H1 (cell line): ENCODE measurements around the gene IER5. TPM values are rescaled to one million over a fixed set of nuclear protein-coding genes. Genes with fewer than 3 reads are reported as not detected.

Experiments
- CTCF ChIA-PET: fragments of 300-600 bp; sonication (Branson Sonifier 250); formaldehyde crosslinking; loops from one replicate; lab custom pipeline; 2021; ENCODE audit not compliant: partially characterized antibody; lab: Charles Lee
- POLR2A ChIA-PET: fragments of 300-600 bp; sonication (Branson Sonifier 250); formaldehyde crosslinking; loops from one replicate; lab custom pipeline; 2021; ENCODE audit warnings: inconsistent platforms; ENCODE audit not compliant: partially characterized antibody; lab: Charles Lee
- DNase-seq, 2 experiments: peaks; one replicate each; pipeline versions ENCODE4 v3.0.0 to v3.0.0-alpha.2; 2010 to 2022; ENCODE audit warnings: low spot score in 2 of 2, low read depth in 1 of 2, mixed read lengths in 1 of 2
- FAIRE-seq: peaks from 2 replicates; lab custom pipeline; 2011; peaks lifted over from hg19 to GRCh38; lab: Jason Lieb, UNC
- H2AFZ ChIP-seq: 2 replicates; pipeline ENCODE4 v1.8.1; 2012; ENCODE audit warnings: low read length, inconsistent platforms
- H2AK5ac ChIP-seq: 2 replicates; pipeline ENCODE4 v1.6.1; 2013; ENCODE audit warnings: low read depth, low read length
- H2BK120ac ChIP-seq: replicated peaks from 2 replicates; pipeline ENCODE3; 2013; ENCODE audit warnings: low read depth, low read length, inconsistent platforms
- H2BK12ac ChIP-seq: 2 replicates; pipeline ENCODE4 v1.6.1; 2013; ENCODE audit warnings: low read depth, low read length
- H2BK15ac ChIP-seq: 2 replicates; pipeline ENCODE4 v1.6.1; 2013; ENCODE audit warnings: low read length
- H2BK20ac ChIP-seq: 2 replicates; pipeline ENCODE4 v1.6.1; 2013; ENCODE audit warnings: low read length
- H2BK5ac ChIP-seq: 2 replicates; pipeline ENCODE4 v1.6.1; 2013; ENCODE audit warnings: low read depth, low read length
- H3K14ac ChIP-seq: 2 replicates; pipeline ENCODE4 v1.6.1; 2013; ENCODE audit warnings: inconsistent platforms; ENCODE audit not compliant: insufficient read length
- H3K18ac ChIP-seq: 2 replicates; pipeline ENCODE4 v1.6.1; 2013; ENCODE audit warnings: low read length; ENCODE audit errors: extremely low read depth
- H3K23ac ChIP-seq: 2 replicates; pipeline ENCODE4 v1.6.1; 2013; ENCODE audit warnings: inconsistent platforms; ENCODE audit not compliant: insufficient read length
- H3K23me2 ChIP-seq: 2 replicates; pipeline ENCODE4 v1.6.1; 2013; ENCODE audit warnings: low read depth, low read length
- H3K27ac ChIP-seq: 2 replicates; pipeline ENCODE4 v1.6.1; 2011; ENCODE audit warnings: low read depth, low read length, inconsistent platforms
- H3K27me3 ChIP-seq, 4 experiments: replicated peaks in 1 of 4; 1 replicate in 1 of 4; 2 replicates in 3 of 4; pipeline versions ENCODE4 v1.6.1 to v1.8.1; 2011 to 2013; ENCODE audit warnings: low read length in 3 of 4, mild to moderate bottlenecking in 3 of 4, inconsistent platforms in 2 of 4, mixed read lengths in 2 of 4, moderate library complexity in 1 of 4; ENCODE audit not compliant: control insufficient read depth in 3 of 4, insufficient read depth in 3 of 4; ENCODE audit errors: extremely low read depth in 1 of 4
- H3K36me3 ChIP-seq, 4 experiments: 2 replicates each; pipeline versions ENCODE4 v1.6.1 to v1.8.1; 2011 to 2013; ENCODE audit warnings: mild to moderate bottlenecking in 4 of 4, low read length in 3 of 4, moderate library complexity in 2 of 4, control low read depth in 1 of 4, inconsistent platforms in 1 of 4; ENCODE audit not compliant: insufficient read depth in 4 of 4, control insufficient read depth in 2 of 4
- H3K4ac ChIP-seq: replicated peaks from 2 replicates; pipeline ENCODE3; 2013; ENCODE audit warnings: low read length, low read depth, mixed read lengths, inconsistent platforms; ENCODE audit not compliant: insufficient read length
- H3K4me1 ChIP-seq, 4 experiments: replicated peaks in 1 of 4; 1 replicate in 1 of 4; 2 replicates in 3 of 4; pipeline versions ENCODE4 v1.6.1 to v1.8.1; 2011 to 2013; ENCODE audit warnings: low read length in 3 of 4, inconsistent platforms in 2 of 4, mixed read lengths in 1 of 4; ENCODE audit not compliant: insufficient read depth in 4 of 4, control insufficient read depth in 3 of 4
- H3K4me2 ChIP-seq, 2 experiments: 2 replicates each; pipeline versions ENCODE4 v1.6.1 to v1.8.1; 2011 to 2013; ENCODE audit warnings: low read depth in 2 of 2, low read length in 2 of 2, control low read depth in 1 of 2, inconsistent platforms in 1 of 2, mild to moderate bottlenecking in 1 of 2; ENCODE audit not compliant: insufficient read depth in 1 of 2
- H3K4me3 ChIP-seq, 4 experiments: fragments of 200-600, 300-600 bp in 1 of 4; sonication (generic), shearing (Covaris generic), sonication (Bioruptor Twin) in 1 of 4; 2 replicates each; pipeline versions ENCODE4 v1.5.1 to v1.8.1; 2011 to 2016; ENCODE audit warnings: low read length in 4 of 4, low read depth in 3 of 4, control low read depth in 2 of 4, inconsistent platforms in 2 of 4, mild to moderate bottlenecking in 2 of 4, mixed read lengths in 1 of 4, moderate library complexity in 1 of 4; ENCODE audit not compliant: insufficient read depth in 2 of 4; ENCODE audit errors: extremely low read depth in 1 of 4
- H3K56ac ChIP-seq: replicated peaks from 2 replicates; pipeline ENCODE3; 2013; ENCODE audit warnings: low read depth, mild to moderate bottlenecking, mixed read lengths, low read length, inconsistent platforms; ENCODE audit not compliant: insufficient read length
- H3K79me1 ChIP-seq: 2 replicates; pipeline ENCODE4 v1.6.1; 2013; ENCODE audit warnings: low read depth, low read length, control low read depth
- H3K79me2 ChIP-seq, 2 experiments: 2 replicates each; pipeline versions ENCODE4 v1.6.1 to v1.8.1; 2012 to 2013; ENCODE audit warnings: low read length in 2 of 2, mild to moderate bottlenecking in 2 of 2, inconsistent platforms in 1 of 2; ENCODE audit not compliant: insufficient read depth in 2 of 2, control insufficient read depth in 1 of 2
- H3K9ac ChIP-seq, 4 experiments: replicated peaks in 1 of 4; 1 replicate in 1 of 4; 2 replicates in 3 of 4; pipeline versions ENCODE4 v1.6.1 to v1.8.1; 2011 to 2013; ENCODE audit warnings: low read depth in 3 of 4, low read length in 3 of 4, control low read depth in 2 of 4, mild to moderate bottlenecking in 2 of 4, moderate library complexity in 2 of 4, inconsistent platforms in 1 of 4; ENCODE audit errors: extremely low read depth in 1 of 4
- H3K9me3 ChIP-seq, 2 experiments: 2 replicates each; pipeline versions ENCODE4 v1.6.1 to v1.8.1; 2012 to 2013; ENCODE audit warnings: mild to moderate bottlenecking in 2 of 2, moderate library complexity in 2 of 2, control low read depth in 1 of 2, inconsistent platforms in 1 of 2, low read depth in 1 of 2, low read length in 1 of 2, mixed read lengths in 1 of 2; ENCODE audit not compliant: insufficient read depth in 2 of 2
- H4K20me1 ChIP-seq, 2 experiments: replicated peaks in 1 of 2; 2 replicates each; pipeline versions ENCODE3 to v1.8.1; 2011 to 2013; ENCODE audit warnings: inconsistent platforms in 2 of 2, low read length in 2 of 2, mild to moderate bottlenecking in 1 of 2; ENCODE audit not compliant: insufficient read depth in 2 of 2, control insufficient read depth in 1 of 2
- H4K5ac ChIP-seq: 2 replicates; pipeline ENCODE4 v1.6.1; 2013; ENCODE audit warnings: low read length, low read depth, mixed read lengths, inconsistent platforms; ENCODE audit not compliant: insufficient read length
- H4K8ac ChIP-seq: 2 replicates; pipeline ENCODE4 v1.8.0; 2013; ENCODE audit warnings: mild to moderate bottlenecking, moderate library complexity, low read length, inconsistent platforms; ENCODE audit not compliant: insufficient read depth; ENCODE audit errors: extremely low read depth
- H4K91ac ChIP-seq: replicated peaks from 2 replicates; pipeline ENCODE3; 2013; ENCODE audit warnings: low read length, mixed read lengths, inconsistent platforms; ENCODE audit not compliant: insufficient read length
- NANOG ChIP-seq: IDR thresholded peaks from 2 replicates; pipeline ENCODE4 v1.6.1; 2011; ENCODE audit warnings: low read length, low read depth, mild to moderate bottlenecking, inconsistent platforms; ENCODE audit not compliant: insufficient read depth, poor library complexity, severe bottlenecking
- POLR2AphosphoS5 ChIP-seq: IDR thresholded peaks from 2 replicates; pipeline ENCODE4 v1.6.1; 2011; ENCODE audit warnings: low read depth, low read length
- RXRA ChIP-seq: IDR thresholded peaks from 2 replicates; pipeline ENCODE4 v1.6.1; 2011; ENCODE audit warnings: low read depth, mild to moderate bottlenecking, low read length, moderate library complexity; ENCODE audit not compliant: insufficient read depth
- SAP30 ChIP-seq: fragments of 300-600 bp; sonication (generic); IDR thresholded peaks from 2 replicates; pipeline ENCODE4 v1.7.1; 2012; ENCODE audit warnings: low read length, moderate library complexity, mild to moderate bottlenecking, inconsistent platforms; ENCODE audit not compliant: insufficient read depth, insufficient replicate concordance
- SP2 ChIP-seq: IDR thresholded peaks from 2 replicates; pipeline ENCODE4 v1.6.1; 2012; ENCODE audit warnings: mild to moderate bottlenecking, low read length, inconsistent platforms
- SRF ChIP-seq: IDR thresholded peaks from 2 replicates; pipeline ENCODE4 v1.6.1; 2011; ENCODE audit warnings: mild to moderate bottlenecking, low read depth, low read length, moderate library complexity
- TAF1 ChIP-seq: IDR thresholded peaks from 2 replicates; pipeline ENCODE4 v1.6.1; 2011; ENCODE audit warnings: mild to moderate bottlenecking, low read depth, low read length
- WGBS, 2 experiments: shearing (Covaris generic) in 1 of 2; methylation state at CpG; one replicate each; pipeline versions ENCODE4 v1.1.6 to v1.1.7; 2013 to 2015; ENCODE audit warnings: low lambda C conversion rate in 2 of 2, mixed read lengths in 2 of 2, inconsistent platforms in 1 of 2, low coverage in 1 of 2, missing lambda C conversion rate in 1 of 2; ENCODE audit not compliant: insufficient replicate concordance in 2 of 2, insufficient coverage in 1 of 2, insufficient read length in 1 of 2; ENCODE audit errors: extremely low coverage in 1 of 2, missing lambda C conversion rate in 1 of 2; 5-methylcytosine and 5-hydroxymethylcytosine counted together
- polyA plus RNA-seq, 7 experiments: library from polyadenylated mRNA; depleted of rRNA in 3 of 7; stranded (reverse) in 5 of 7; unstranded in 2 of 7; fragments of >200 nt in 5 of 7; fragments of 200-250 nt in 2 of 7; gene quantifications; 1 replicate in 5 of 7; 2 replicates in 1 of 7; 4 replicates in 1 of 7; pipeline versions ENCODE4 v1.2.1 to v1.2.3, GENCODE V29; 2011 to 2013; ENCODE audit warnings: missing spikeins in 2 of 7, mixed read lengths in 2 of 7
- total RNA-seq: library from RNA; stranded (reverse); fragmentation: NEBNext Ultra II Directional; extraction: Animal tissue kit (Norgen Biotek cat#: 25700); gene quantifications from 2 replicates; pipeline ENCODE4 v1.2.1, GENCODE V29; 2021
- TF ChIP-seq, protein P1 (sequence below): IDR thresholded peaks from 2 replicates; pipeline ENCODE4 v1.6.1; 2012; ENCODE audit warnings: inconsistent platforms
- TF ChIP-seq, protein P2 (sequence below): IDR thresholded peaks from 2 replicates; pipeline ENCODE4 v1.6.1; 2012; ENCODE audit warnings: inconsistent platforms

IER5 gene
- total and polyA plus RNA-seq, 2 of the 8 experiments (the other 6 are each of a cell fraction or from before 2014, with no cell fraction given), result 3.5 to 7.7 TPM

DNA sequence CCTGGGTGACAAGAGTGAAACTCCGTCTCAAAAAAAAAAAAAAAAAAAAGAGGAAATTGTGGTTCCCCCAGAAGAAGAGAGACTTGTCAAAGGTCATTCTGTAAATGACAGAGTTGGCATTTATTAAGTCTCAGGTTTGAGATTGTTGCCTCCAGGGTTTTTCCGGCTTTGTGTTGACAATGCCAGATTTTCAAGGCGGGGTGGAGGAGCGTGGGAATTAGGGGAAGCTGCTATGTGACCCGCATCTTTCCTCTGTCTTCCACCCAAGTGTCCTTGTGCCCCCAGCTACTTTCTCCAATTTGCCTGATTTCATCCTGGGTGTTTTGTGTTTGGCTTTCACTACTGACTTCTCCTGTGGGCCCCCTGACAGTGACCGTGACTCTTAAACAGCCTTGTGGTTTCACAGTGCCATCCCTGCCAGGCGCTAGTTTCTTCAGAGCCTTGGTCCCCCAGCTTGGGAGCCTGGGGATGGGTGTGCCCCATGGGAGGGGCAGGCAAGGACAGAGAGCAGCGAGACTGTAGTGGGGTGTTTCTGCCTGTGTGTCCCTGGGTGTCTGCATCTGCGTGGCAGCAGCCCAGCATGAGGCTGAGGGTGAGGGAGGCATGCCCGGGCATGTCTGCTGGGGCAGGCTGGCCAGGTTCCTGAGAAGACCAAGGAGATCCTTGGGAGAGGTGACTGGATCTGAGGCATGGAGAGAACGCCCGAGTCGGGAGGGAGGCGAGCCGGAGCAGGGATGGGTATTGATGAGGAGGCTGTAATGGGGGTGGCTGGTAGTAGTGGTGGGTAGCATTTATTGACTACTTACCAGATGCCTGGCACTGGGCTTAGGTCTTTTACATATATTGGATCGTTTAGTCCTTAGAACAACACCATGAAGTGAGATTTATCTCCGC lies 46.3 kb downstream of the IER5 start:
- peak overlapping the region; percentile 99; the same call in 1 of the 2 replicates for H2BK5ac ChIP-seq
- H3K18ac ChIP-seq, result peak overlapping the region; percentile 88
- H3K56ac ChIP-seq, result peak overlapping the region; percentile 32
- H3K4me3 ChIP-seq, result no peak overlapping the region
- H3K27me3 ChIP-seq, result no peaks in the 10 kb centered on the region; a peak in 1 of 7 replicates
- no peaks in the 10 kb centered on the region for H4K20me1 ChIP-seq
- no peaks in the 10 kb centered on the region for H3K36me3 ChIP-seq
- no peak overlapping the region; a peak in 2 of 7 replicates for H3K9ac ChIP-seq
- peak overlapping the region; percentile 97; the same call in 1 of the 2 replicates for H2BK15ac ChIP-seq
- H3K23ac ChIP-seq, result no peak overlapping the region
- peak overlapping the region; percentile 82 for H4K91ac ChIP-seq
- H2AK5ac ChIP-seq, result peak overlapping the region; percentile 2; the same call in 1 of the 2 replicates
- H3K27ac ChIP-seq, result peak overlapping the region; percentile 61
- H2AFZ ChIP-seq, result no peak overlapping the region
- H3K9me3 ChIP-seq, result no peaks in the 10 kb centered on the region
- H3K79me2 ChIP-seq, result no peaks in the 10 kb centered on the region
- no peak overlapping the region for H3K4me2 ChIP-seq
- H2BK20ac ChIP-seq, result peak overlapping the region; percentile 99; the same call in 1 of the 2 replicates
- no peak for FAIRE-seq
- peak overlapping the region; percentile 83; the same call in 1 of the 2 replicates for H4K8ac ChIP-seq
- peaks cover 5% of the 10 kb centered on the region; the same call in 1 of the 2 replicates for H3K23me2 ChIP-seq
- peak overlapping the region; percentile 91 for H3K4ac ChIP-seq
- peak overlapping the region; percentile 85 for H2BK120ac ChIP-seq
- no peaks in the 10 kb centered on the region for H3K79me1 ChIP-seq
- H4K5ac ChIP-seq, result peak overlapping the region; percentile 82
- WGBS, 2 experiments, result 88% methylated on average over 16 of the region's 17 CpGs; no CpG with 5 or more reads in 1 of the 2 experiments
- CTCF ChIA-PET, result interaction anchor here (0.6 to 2.5 kb wide), 16 partner anchors 8 to 218 kb away, joined by 3 to 12 read pairs (median 4); no protein-coding TSS in a partner anchor
- no peak overlapping the region for H3K14ac ChIP-seq
- no peak for DNase-seq
- peak overlapping the region; percentile 63 for H2BK12ac ChIP-seq
- POLR2A ChIA-PET, result interaction anchor here (1.1 to 1.3 kb wide), 2 partner anchors 31 to 46 kb away, joined by 3 to 5 read pairs; no protein-coding TSS in a partner anchor
- H3K4me1 ChIP-seq, result peaks cover 13 to 24% (median 19%) of the 10 kb centered on the region in 4 experiments
- TF ChIP-seq TAF1 (0 out of 2 replicates have a peak, but pooled peaks have one; percentile 6), SAP30 (no peak), NANOG (no peak), SRF (no peak), RXRA (no peak), SP2 (no peak), POLR2AphosphoS5 (peak; percentile 29; the same call in 1 of the 2 replicates)
- TF ChIP-seq, protein P1, sequence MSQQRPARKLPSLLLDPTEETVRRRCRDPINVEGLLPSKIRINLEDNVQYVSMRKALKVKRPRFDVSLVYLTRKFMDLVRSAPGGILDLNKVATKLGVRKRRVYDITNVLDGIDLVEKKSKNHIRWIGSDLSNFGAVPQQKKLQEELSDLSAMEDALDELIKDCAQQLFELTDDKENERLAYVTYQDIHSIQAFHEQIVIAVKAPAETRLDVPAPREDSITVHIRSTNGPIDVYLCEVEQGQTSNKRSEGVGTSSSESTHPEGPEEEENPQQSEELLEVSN, result 0 out of 2 replicates have a peak, but pooled peaks have one; percentile 17
- TF ChIP-seq, protein P2, sequence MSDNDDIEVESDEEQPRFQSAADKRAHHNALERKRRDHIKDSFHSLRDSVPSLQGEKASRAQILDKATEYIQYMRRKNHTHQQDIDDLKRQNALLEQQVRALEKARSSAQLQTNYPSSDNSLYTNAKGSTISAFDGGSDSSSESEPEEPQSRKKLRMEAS, result peak; percentile 51
